GM19035 (cell line): ENCODE measurements around the gene CLK3.

Experiments used
- ATAC-seq: cut with Tn5 transposase; IDR thresholded peaks from one replicate; pipeline ENCODE4 v1.9.1; 2021; ENCODE audit not compliant: unreplicated experiment

CLK3 gene

DNA sequence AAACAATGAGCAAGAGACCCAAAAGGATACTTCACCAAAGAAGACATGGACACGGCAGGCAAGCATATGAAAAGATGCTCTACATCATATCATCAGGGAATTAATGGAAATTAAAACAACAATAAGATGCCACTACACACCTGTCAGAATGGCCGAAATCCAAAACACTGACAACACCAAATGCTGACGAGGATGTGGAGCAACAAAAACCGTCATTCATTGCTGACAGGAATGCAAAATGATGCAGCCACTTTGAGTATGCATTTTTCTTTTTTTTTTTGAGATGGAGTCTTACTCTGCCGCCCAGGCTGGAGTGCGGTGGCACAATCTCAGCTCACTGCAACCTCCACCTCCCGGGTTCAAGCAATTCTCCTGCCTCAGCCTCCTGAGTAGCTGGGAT, 61.2 kb downstream of the CLK3 start:
- ATAC-seq: no peak
